SH-SY5Y (cell line): Measurements from ENCODE around the gene SPATA17.

ENCODE experiments used
- GATA2 ChIP-seq: IDR thresholded peaks from 2 replicates; pipeline ENCODE4 v1.6.1; 2011; ENCODE audit warnings: mild to moderate bottlenecking, low read depth, low read length
- GATA3 ChIP-seq: IDR thresholded peaks from 2 replicates; pipeline ENCODE4 v1.6.1; 2011; ENCODE audit warnings: low read depth, mild to moderate bottlenecking, low read length, moderate library complexity

- TF ChIP-seq GATA3 (no peak), GATA2 (no peak)
These were observed 225.9 kb downstream of the SPATA17 start for GRCh38 chr1:217857061-217857460.
